Stimulated activated CD8-positive, alpha-beta memory T cell treated with anti-CD3 and anti-CD28 coated beads, Interleukin-15, amount 100 ng/mL, for 24 hours (primary cell): ENCODE results near the gene IHH.

ENCODE experiments used
- DNase-seq: peaks from one replicate; pipeline ENCODE4 v3.0.0-alpha.2; 2020; ENCODE audit warnings: low read depth

Gene IHH

DNA sequence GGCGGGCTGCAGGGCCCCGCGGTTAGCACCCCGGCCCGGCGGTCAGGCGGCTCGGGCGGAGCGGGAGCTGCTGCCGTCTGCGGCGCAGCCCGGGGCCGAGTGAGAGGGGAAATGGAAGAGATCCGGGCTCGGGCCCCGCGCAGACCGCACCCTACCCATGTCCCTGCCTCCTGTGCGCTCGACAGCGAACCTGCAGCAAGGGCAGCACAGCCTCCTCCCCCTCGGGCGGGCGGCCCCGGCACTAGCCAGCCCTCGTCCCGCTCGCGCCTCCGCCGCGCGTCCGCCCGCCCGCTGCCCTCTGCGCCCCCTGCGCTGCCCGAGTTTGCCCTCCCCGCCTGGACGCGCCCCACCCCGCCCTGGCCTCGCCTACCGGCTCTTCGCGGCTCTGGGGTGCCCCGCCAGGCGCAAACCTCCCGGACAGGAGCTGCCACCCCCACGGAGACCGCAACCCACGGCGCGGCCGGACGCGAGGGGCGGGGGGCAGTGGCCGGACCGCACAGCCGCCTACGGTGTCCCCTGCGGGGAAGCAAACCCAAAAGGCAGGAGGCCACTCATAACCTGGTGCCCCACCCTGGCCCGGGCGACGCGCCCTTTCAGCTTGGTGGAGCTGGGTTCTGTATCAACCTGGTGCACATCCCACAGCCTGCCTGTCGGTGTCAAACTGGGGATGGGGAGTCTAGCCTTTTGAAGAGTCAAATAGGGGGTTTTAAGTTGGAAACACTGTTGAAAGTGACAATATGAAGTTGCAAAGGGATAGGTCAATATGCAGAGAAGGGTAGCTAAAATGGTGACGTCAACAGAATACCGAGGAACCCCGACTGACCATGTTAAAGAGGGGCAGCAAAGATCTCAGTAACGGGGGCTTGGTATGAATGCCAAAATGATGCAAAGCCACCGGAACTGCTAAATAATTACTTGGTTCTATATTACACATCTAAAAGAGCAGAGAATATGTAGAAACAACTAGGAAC lies at the start of gene IHH:
TSS of gene IHH (minus strand) at position 101 of the 971 bp plus-strand sequence. CDS start 454 bp downstream, outside the sequence.
- no peak for DNase-seq

DNA sequence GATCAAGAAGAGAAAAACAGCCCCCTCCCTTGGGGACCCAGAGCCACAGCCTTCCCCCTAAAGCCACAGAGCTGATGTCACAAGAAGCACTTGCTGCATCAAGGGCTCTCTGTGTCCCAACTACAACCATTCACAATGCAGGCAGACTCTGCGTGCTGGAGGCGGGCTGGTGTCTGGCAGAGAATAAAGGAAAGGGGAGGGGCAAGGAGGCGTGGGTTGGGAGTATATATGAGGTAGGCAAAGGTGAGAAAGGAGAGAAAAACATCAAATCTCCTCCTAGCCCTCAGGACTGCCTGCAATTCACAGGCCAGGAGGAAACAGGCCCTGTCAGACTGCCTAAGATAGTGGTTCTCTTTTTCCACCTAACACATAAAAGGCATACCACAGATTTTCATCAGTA lies 48.8 kb upstream of the IHH start:
- no peak for DNase-seq

DNA sequence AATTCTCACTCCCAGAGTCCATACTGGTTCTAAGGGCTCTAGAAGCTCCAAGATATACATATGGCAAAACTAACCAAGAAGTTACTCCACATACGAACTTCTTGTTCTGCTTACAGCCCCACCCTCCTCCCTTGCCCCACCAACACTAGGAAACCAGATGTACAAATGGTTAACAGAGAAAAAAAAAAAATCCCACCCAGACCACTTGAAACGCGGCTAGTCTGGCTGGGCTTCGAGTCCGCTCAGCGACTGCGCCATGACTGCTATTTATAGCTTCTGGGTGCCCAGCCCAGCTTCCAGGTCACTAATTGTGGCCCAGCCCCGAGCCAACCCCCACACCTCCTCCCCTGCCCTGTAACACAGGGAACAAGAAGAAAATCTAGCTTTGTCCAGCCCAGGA lies 47.0 kb upstream of the IHH start:
- no peak for DNase-seq

DNA sequence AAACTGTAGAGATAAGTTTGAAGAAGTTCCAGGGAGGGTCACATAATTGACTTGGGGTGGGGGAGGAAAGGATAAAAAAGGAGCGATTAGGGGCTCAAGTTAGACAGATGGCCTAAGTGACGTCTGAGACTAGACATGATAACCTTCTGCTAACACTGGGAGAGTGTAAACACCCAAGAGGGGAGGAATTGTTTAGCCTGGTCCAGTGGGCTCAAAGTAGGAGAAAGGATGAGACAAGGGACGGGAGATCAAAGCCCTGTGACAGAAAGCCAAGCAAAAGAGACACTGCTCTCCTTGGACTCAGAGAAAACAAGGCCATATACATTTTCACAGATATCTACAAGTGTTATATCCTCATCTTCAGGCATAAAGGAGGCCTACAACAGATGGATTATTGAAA lies 45.5 kb upstream of the IHH start:
- no peak for DNase-seq

DNA sequence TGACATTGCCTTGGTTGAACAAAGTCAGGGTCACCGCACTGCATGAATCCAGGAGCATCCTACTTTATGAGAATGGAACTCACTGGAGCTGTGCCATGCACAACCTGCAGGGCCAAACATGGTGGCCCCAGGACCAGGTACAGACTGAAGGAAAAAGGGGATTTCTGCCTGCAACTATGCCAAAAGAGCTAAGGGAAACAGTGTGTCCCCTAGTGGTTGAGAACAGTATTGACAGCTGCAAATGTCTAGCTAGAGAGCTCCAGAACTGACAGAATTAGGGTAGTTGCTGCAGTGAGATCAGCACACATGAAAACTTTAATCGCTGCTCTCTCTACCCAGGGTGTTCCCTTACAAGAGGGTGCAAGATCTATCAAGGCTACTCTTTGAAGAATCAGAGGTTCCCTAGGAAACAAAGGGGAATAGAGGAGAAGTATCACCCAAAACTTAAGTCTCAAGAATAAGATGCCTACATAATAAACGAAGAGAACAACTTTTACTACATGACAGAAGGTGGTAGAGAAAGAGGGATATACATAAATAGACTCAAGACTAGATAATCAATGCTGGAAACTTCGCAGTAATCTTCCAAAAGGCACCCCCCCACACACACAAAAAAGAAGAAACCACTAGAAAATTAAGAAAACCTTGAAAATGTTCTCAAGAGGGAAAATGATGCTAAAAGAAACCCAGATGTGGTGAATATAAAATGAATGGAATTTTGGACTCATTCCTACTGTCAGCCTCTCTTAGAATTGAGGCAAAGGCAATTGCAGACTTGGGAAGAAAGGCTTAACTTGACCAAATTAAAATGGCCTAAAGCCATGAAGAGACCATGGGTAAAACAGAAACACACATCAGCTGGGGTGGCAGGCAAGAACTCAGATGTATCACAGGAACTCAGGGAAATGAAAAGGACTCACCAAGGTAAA lies 43.6 kb upstream of the IHH start:
- no peak for DNase-seq

DNA sequence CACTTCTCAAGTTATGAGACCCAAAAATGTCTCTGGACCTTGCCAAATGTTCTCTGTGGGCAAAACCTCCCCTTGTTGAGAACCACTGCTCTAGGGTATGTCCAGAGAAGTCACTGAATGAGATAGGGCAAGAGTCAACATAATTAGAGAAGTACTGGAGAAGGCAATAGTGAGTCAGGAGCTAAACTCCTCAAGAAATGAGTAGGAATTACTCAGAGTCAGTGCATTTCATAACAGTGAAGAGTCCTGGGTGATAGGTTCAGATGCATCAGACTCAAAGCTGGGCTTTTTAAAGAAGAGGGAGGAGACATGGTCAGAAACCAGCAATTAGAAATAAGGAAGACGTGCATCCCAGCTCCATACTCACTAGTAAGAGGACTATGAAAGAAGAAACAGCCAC lies 38.6 kb upstream of the IHH start:
- no peak for DNase-seq

DNA sequence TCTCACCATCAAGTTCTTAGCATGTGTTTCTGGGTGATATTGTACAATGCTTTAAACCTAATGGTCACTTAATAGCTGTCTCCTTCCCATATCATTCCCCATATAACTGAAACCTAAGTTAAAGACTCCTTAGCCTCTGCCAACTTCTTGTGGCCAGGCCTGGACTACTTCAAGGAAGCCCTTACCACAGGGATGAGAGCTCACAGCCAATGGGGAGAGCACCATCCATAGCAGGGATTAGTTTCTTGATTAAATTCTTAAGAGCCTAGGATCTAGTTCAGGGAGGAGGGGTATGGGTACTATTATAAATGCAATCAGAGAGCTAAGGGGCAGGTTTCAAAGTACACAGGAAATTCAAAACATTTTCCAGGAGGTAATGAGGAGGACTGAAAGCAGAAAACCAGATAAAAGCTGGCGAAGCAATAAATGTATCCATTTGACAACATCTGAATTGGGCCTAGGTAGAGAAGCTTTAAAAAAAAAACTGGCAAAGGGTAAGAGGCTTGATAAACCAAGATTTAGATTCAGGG lies 34.8 kb upstream of the IHH start:
- no peak for DNase-seq

DNA sequence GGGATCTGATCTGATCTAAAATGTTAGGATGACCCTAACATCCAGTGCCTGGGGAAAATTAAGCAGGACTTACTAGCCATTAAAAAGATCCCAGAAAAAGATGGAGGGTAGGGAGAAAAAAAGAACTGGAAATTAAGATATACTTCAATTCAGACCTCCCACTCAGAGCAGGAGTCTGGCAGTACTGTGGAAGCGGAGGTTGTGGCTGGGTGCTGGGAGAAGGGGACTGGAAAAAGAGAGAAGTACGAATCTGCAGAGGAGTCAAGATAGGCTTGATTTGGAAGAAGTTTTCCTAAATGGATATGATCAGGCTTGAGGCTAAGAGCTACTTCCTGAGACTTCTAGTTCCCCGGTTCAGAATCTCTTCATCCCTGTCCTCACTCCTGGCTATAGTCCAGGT lies 33.5 kb upstream of the IHH start:
- no peak for DNase-seq

DNA sequence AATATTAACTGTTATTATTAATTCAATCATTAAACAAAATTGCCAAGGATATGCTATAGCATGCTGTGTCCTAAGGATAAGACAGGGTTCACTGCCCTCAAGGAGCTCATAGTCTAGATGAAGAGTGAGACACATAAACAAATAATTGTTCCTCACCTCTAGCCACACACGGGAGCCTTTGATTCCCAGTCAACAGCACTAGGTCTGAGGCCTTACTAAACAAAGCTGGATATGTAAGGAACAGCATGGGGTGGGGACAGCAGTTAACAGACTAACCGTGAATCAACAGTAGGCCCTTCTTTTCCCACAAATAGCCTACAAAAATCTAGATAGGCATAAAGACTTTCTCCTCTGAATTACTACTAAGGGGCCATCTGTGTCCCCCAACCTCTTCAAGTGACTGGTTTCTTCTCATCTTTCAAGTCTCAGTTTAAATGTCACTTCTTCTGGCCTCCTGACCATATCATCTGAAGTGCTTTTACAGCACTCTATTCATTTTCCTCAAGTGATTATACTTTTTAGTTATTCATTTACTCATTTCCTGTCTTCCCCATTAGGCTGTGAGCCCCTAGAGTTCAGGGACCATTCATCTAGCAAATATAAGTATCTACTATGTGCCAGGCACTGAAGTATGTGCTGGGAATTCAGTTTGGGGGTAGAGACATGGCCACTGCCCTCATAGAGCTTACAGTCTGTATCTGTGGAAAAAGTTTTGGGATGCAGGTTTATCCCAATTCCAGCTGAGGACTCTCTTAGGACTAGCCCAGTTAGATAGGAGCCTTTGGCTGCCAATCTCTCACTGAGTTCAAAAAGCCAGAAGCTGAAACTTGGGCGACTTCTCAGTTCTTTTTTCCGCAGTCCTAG lies 29.9 kb upstream of the IHH start:
- DNase-seq = no peak

DNA sequence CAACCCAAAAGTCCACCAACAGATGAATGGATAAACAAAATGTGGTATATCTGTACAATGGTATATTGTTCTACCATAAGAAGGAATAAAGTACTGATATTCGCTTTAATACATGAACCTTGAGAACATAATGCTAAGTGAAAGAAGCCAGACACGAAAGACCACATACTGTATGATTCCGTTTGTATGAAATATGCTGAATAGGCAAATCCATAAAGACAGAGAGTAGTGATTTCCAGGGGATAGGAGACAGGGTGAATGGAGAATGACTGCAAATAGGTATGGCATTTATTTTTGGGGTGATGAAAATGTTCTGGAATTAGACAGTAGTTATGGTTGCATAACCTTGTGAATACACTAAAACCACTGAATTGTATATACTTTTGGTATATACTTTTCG lies 28.6 kb upstream of the IHH start:
- DNase-seq = no peak

DNA sequence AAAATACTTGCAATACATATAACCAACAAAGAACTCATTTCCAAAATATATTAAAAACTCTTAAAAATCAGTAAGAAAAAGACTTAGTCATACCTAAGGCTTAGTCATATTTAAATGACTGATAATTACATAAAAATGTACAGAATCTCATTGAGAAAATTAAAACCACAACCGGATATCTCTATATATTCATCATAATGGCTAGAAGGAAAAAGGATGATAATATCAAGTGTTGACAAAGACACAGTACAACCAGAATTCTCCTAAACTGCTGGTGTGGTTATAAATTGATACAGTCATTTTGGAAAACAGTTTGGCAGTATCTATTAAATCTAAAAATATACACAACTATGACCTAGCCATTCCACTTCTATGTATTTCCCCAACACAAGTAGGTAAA lies 27.1 kb upstream of the IHH start:
- no peak for DNase-seq

DNA sequence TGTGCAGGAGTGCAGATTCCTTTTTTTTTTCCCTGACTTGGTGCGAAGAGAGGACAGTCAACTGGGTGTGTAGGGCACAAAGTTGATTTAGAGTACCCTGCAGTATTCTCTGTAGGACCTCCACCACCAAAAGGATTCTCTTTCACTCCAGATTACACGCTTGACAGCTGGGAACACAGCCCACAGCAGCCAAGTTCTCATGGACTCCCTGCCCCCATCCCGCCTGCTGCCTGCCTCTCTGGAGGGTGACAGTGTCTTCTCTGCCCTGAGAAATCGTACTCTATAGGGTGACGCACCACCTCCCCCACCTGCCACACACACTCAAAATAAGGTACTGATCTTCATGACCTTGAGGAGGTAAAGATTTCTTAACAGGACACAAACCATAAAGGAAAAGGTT lies 26.6 kb upstream of the IHH start:
- DNase-seq = no peak

DNA sequence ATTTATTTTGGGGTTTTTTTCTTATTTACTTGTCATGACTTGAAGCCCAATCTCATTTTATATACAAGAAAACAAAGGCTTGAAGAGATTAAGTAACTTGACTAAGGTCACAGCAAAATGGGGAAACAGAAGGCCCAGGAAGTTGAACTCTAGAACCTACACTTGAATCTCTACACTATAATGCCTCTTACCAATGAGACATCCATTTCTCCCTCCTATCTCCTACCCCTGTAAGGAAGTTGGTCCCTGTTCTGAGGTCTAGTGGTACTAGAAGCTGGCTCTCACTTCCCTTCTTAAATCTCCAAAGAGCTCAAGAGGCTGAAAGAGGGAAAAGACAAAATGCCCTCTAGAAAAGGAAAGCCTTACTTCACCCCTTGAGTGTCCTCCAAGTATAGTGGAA lies 25.5 kb upstream of the IHH start:
- DNase-seq = no peak

DNA sequence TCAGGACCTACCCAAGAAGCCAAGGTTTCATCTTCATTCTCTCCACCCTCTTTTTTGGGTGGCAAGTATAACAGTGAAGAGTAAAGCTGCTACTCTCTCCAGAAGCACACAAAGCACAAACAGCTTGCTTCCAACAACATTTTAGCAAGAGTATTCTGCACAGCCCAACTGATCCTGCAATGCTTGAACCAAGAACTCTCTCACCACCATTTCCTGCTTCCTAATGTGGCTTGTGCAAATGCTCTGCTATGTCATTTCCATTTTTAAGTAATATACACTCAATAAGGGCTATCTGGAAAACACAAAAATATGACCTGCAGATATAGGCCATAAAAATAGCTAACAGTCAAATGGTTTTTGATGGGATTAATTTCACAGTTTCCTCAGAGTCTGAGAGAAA lies 24.1 kb upstream of the IHH start:
- no peak for DNase-seq

DNA sequence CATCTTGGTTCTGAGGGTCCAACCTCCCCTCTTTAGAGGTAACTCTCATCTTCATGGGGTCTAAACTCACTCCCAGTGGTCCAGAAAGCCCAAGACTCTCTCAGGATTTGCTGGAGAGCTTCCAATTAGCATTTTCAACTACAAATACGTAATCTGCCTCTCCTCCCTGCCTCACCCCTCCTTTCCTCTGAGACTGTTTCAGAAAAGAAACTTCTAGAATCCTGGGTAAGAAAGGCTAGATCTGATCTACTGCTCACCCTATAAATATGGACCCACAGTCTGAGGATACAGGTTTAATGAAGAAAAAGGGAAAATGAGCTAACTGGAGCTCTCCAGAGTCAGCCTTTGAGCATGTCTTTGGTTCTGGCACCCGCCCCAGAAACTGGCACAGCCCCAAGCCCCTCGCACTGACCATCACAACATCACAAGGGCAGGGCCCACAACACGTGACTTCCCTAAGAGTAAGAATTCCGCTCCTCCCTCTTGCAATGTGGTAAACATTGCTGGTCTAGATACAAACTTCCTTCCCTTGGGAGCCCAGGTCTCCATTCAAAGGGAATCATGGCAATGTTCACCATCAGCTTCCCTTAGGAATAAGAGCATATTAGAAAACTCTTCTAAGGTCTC lies 21.7 kb upstream of the IHH start:
- DNase-seq = no peak

DNA sequence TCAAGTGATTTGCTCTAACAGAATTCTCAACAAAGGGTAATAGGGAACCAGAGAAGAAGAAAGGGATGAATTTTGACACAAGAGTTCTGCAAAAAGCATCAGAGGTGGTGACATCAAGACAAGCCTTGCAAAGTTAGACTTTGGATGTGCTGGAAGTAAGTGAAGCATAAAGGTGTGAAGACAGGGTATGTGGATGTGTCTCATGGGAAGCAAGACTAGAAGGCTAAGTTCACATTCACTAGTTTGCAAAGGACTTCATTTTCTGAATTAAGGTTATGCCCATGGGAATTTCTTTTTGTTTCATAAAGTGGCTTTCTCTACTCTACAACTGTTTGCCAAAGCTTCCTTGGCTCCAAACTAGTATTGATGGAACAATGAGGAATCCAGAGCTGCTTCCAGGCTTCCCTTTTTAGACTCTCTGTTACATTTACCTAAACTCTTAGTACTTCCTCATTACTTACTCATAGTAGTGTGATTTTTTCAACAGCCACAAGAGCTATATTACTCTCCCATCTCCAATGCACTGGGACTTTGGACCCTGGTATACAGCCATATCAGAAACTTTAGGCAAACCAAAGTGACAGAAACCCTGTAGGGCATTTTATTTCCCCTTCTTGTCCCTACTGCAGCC lies 21.1 kb upstream of the IHH start:
- no peak for DNase-seq

DNA sequence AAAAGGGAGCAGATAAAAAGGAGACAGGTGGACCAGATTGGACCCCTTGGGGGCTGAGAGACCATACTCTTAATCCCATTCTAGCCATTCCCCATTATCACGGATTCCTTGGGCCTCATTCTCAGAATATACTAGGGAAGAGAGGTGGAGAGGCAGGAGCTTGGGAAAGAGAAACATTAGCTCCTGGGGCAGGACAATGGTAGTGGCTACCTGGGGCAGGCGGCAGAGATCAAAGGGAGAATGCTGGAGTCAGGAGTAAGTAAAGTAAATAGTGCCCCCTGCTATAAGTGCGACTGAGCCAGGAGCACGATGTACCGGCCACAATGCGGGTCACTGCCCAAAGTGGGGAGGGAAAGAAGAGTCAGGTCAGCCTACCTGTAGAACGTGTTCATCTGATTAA lies 20.4 kb upstream of the IHH start:
- DNase-seq = no peak

DNA sequence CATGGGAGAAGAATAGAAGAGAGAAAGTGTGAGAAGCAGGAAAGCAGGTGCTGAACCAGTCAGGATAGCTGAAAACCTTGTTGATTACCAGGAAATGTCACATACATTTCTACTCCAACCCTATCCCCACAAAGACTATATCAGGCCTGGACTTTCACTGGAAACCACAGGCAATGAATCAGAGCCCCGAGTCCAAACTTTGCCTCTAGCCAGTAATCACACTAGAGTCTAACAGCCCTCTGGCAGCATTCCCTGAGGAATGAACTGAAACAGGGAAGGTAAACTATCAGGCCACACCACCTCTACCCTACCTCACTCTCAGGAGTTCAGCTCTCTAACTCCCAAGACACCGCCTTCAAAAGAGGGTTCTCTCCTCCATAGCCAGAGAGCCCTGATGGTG lies 18.7 kb upstream of the IHH start:
- DNase-seq = no peak

DNA sequence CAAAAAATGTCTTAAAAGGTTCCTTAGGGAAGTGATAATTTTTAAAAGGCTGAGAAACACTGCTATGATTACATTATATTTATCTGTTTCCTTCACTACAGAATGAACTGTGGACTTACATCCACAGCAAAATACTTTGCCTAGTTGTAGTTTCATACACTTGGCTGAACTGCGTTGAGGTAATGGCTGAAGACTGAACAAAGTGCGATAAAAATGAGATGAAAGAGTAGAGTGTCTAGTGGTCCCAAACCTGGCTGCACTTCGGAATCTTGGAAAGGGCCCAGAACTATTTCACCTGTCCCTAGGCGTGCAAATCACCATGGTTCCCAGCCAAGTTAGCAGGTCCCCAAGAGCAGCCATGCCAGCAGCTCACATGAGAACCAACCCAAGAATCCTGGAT lies 18.2 kb upstream of the IHH start:
- no peak for DNase-seq

DNA sequence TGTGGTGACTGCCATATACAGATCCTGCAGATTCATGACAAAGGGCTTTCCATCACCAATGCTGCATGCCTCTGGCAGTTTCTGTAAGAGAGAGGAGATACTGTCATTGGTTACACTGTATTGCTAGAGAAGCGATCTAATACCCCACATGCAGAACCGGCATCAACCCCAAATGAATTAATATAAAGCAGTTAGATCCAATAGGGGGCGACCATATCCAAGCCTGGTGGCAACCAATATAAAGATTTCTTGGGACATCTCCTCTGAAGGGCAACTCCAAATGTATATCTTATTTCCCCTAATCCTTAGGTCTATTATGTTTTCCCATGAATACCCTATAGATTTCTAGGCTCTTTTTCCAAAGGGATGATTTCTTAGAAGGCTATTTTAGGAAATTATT lies 17.4 kb upstream of the IHH start:
- no peak for DNase-seq

DNA sequence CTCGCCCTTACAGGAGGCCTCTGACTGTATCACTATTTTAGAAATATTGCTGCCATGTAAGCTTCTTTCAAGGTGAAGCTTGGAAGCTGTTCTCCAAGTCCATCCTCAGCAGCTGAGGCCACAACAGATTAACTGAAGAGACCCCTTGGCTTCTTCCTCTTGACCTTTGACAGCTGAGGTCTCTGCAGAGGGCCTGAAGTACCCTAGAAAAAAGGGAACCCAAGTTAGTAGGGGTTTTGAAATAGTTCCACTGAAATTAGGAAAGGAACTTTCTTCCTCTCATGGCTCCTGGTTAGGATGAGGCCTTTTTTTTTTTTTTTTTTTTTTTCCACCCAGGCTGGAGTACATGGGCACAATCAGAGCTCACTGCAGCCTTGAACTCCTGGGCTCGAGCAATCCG lies 15.5 kb upstream of the IHH start:
- DNase-seq = no peak
